ENCODE data around the gene ZCCHC9. TPM values are rescaled to one million over a fixed set of nuclear protein-coding genes. Genes with fewer than 3 reads are reported as not detected.
"Not testable (repeated sequence)": the region's sequence is repeated elsewhere in the genome, so short reads cannot be mapped to it uniquely, and the experiment has no call there.

Gene ZCCHC9
- total RNA-seq, 1 donor from 2014 or later: 25.4 TPM

- DNase-seq (ENCODE audit: low spot score in 2 of 2, unreplicated experiment in 2 of 2): no peak
- H3K27ac Mint-ChIP-seq: no peak overlapping the region
Measured at GRCh38 chr5:81283976-81284375, 17.4 kb upstream of the ZCCHC9 start.

DNA sequence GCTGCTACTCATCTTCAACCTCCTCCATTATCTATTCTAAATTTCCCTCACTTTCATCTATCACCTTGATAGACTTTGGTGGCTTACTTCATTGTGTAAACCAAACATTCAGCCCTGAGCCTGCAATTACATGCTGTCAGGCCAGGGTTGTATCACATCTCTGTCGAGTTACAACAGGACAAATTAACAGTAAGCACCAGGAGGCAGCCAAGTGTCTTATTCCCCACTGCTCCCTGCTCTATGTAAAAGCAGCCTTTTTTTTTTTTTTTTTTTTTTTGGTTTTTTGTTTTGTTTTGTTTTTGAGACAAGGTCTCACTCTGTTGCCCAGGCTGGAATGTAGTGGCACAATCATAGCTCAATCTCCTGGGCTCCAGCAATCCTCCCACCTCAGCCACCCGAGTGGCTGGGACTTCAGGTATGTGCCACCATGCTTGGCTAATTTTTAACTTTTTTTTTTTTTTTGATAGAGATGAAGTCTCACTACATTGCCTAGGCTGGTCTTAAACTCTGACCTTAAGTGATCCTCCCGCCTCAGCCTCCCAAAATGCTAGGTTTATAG is 15.2 kb upstream of the ZCCHC9 start:
- H3K9me3 Mint-ChIP-seq: peaks cover 18% of the 10 kb centered on the region
- H3K27ac Mint-ChIP-seq: no peak overlapping the region
- no peak overlapping the region for H3K4me3 Mint-ChIP-seq
- H3K4me1 Mint-ChIP-seq: no peaks in the 10 kb centered on the region
- no peak for DNase-seq (ENCODE audit: low spot score in 2 of 2, unreplicated experiment in 2 of 2)
- H3K36me3 Mint-ChIP-seq: peaks cover 23% of the 10 kb centered on the region
- H3K27me3 Mint-ChIP-seq (ENCODE audit: low read depth): no peaks in the 10 kb centered on the region
- TF ChIP-seq CTCF (IDR thresholded peaks at IDR 0.05; ENCODE audit: unreplicated experiment): no peak

More at GRCh38 chr5:81283976-81284375, 17.4 kb upstream of the ZCCHC9 start:
- Mint-ChIP-seq H3K9me3 (peaks cover 17% of the 10 kb centered on the region), H3K4me3 (no peak overlapping the region), H3K4me1 (no peaks in the 10 kb centered on the region), H3K36me3 (peaks cover 24% of the 10 kb centered on the region), H3K27me3 (ENCODE audit: low read depth) (no peaks in the 10 kb centered on the region)
- TF ChIP-seq CTCF (IDR thresholded peaks at IDR 0.05; ENCODE audit: unreplicated experiment): no peak

- Mint-ChIP-seq H3K36me3 (peaks cover 31% of the 10 kb centered on the region), H3K4me3 (no peak overlapping the region), H3K27me3 (ENCODE audit: low read depth) (no peaks in the 10 kb centered on the region), H3K27ac (no peak overlapping the region), H3K9me3 (peaks cover 31% of the 10 kb centered on the region), H3K4me1 (no peaks in the 10 kb centered on the region)
- no peak for TF ChIP-seq CTCF (IDR thresholded peaks at IDR 0.05; ENCODE audit: unreplicated experiment)
- DNase-seq (ENCODE audit: low spot score in 2 of 2, unreplicated experiment in 2 of 2): no peak
Measured at GRCh38 chr5:81288021-81288433, 13.4 kb upstream of the ZCCHC9 start.

DNA sequence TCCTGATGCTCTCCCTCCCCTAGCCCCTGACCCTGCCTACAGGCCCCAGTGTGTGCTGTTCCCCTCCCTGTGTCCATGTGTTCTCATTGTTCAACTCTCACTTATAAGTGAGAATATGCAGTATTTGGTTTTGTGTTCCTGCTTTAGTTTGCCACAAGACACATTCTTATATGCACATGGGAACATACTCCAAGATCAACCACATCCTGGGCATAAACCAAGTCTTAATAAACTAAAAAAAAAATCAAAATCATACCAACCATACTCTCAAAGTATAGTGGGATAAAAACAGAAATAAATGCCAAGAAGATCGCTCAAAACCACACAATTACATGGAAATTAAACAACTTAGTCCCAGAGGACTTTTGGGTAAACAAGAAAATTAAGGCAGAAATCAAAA is 11.2 kb upstream of the ZCCHC9 start:
- Mint-ChIP-seq H3K9me3 (peaks cover 43% of the 10 kb centered on the region), H3K4me3 (no peak overlapping the region), H3K27ac (no peak overlapping the region), H3K27me3 (ENCODE audit: low read depth) (no peaks in the 10 kb centered on the region), H3K4me1 (no peaks in the 10 kb centered on the region), H3K36me3 (peaks cover 44% of the 10 kb centered on the region)
- no peak for DNase-seq (ENCODE audit: low spot score in 2 of 2, unreplicated experiment in 2 of 2)
- no peak for TF ChIP-seq CTCF (IDR thresholded peaks at IDR 0.05; ENCODE audit: unreplicated experiment)

DNA sequence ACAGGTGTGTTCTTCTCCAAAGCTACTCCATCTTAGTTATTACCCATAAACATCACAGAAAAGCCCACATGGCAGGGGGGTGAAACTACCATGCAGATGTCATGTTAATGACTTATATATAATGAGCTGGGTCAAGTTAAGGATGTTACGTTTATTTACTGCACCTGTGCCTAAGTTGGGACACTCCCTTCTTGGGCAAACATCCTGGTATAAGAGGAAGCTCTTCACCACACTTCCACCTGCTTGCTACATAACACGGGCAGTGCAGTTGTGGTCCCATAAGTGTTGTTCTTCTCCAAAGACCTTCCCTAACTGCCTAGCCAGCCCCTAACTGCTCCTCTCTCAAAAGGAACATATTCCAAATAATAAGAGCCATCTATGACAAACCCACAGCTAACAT is 9.3 kb upstream of the ZCCHC9 start:
- H3K27ac Mint-ChIP-seq: no peak overlapping the region
- H3K9me3 Mint-ChIP-seq: peaks cover 43% of the 10 kb centered on the region
- no peaks in the 10 kb centered on the region for H3K27me3 Mint-ChIP-seq (ENCODE audit: low read depth)
- H3K4me3 Mint-ChIP-seq: no peak overlapping the region
- peaks cover 42% of the 10 kb centered on the region for H3K36me3 Mint-ChIP-seq
- DNase-seq (ENCODE audit: low spot score in 2 of 2, unreplicated experiment in 2 of 2): no peak
- no peak for TF ChIP-seq CTCF (IDR thresholded peaks at IDR 0.05; ENCODE audit: unreplicated experiment)
- H3K4me1 Mint-ChIP-seq: peaks cover 2% of the 10 kb centered on the region

DNA sequence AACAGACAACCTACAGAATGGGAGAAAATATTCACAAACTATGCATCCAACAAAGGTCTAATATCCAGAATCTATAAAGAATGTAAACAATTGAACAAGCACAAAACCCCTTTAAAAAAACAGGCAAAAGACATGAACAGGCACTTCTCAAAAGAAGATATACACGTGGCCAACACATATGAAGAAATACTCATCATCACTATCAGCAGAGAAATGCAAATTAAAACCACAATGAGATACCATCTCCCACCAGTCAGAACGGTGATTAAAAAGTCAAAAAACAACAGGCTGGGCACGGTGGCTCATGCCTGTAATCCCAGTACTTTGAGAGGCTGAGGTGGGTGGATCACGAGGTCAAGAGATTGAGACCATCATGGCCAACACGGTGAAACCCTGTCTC is 7.4 kb upstream of the ZCCHC9 start:
- not testable (repeated sequence) for H3K27ac Mint-ChIP-seq; H3K4me1 Mint-ChIP-seq; DNase-seq (ENCODE audit: low spot score in 2 of 2, unreplicated experiment in 2 of 2); H3K27me3 Mint-ChIP-seq (ENCODE audit: low read depth); H3K4me3 Mint-ChIP-seq
- Mint-ChIP-seq H3K36me3 (peaks cover 40% of the 10 kb centered on the region), H3K9me3 (peaks cover 43% of the 10 kb centered on the region)
